Measurements from ENCODE around the gene KIF5C.

KIF5C gene

GRCh38 chr2:149020432-149020851, 145.4 kb downstream of the KIF5C start:
- no peak for DNase-seq

DNA sequence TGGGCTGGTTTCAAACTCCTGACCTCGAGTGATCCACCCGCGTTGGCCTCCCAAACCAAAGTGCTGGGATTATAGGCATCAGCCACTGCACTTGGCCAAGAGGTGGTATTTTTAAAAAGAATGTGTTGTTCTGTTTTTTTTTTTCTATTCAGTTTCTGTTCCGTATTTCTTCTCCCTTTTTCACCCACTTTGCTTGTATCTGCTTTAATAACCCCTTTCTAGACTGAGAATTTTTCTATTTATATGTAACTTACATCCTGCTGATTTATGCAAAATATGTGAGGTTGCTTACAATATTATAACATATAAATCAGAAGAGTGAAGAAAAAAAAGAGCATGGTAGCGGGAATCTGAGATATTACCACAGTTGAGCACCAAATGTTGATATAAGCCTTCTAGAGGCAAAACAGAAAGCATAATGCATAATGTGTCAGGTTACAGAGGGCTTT, 146.3 kb downstream of the KIF5C start:
- peak in 2 of 3 donors; percentile 40 for DNase-seq

DNA sequence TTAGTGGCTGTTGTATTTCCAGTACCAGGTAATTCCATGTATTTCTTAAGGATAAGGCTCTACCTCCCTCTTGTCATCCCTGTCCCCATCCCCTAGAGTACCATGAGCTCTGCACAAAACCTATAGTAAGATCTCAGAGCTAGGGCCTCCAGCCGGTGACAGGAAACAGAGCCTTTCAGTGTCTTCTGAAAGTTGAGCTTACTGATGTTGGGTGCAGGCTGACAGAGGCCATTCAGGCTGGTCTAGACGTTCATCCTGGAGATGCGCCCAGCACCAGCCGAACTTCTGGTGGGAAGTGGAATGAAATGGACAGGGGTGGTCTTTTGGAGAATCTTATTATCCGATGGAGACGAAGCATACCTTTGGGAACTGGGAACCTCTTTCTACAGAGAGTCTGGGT, 146.7 kb downstream of the KIF5C start:
- DNase-seq = no peak

DNA sequence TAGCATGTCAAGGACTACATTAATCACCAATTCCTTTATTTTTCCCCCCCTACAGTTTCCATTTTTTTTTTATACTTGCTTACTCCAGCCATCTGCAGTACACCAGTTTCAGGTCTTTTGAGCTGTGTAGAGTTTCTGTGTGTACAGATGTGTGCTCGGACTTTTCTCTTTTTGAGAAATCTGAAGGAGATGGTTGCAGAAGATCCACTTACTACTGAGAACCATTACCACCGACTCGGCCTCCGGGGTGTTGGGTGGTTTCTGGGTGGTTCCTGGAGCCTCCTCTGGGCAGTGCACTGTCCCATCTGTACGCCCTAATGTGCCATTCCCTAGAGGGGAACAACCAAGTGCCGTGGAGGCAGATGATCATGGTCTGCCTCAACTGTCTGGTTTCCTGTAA, 148.1 kb downstream of the KIF5C start:
- no peak for DNase-seq

DNA sequence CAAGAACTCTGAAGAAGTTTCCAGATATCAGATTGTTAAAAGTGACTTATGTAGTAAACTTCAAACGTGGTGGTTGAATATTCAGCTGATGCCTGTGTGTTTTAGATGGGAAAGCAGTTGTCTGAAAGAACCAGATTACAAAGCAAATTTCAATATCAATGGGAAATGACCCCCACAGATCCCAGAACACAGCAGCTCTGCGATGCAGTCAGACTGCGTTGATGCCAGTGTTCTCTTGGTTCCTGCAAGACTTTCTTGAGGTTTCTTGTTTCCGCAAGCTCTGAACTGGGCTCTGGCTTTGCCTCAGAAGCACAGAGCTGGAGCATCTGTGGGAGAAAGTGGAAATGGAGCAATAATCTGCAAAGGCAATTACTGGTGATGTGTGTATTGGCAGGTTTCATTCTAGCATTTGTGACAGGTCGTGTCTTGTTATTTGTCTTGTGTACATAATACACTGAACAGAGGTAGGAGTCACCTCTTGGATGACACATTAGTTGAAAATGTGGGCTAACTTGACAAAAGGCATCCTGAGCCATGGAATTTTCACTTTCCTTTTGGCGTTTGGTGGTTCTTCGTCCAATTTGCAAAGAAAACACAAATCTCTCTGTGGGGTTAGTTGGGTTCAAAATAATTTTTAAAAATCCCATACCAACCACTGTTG, 152.7 kb downstream of the KIF5C start:
- DNase-seq = no peak

DNA sequence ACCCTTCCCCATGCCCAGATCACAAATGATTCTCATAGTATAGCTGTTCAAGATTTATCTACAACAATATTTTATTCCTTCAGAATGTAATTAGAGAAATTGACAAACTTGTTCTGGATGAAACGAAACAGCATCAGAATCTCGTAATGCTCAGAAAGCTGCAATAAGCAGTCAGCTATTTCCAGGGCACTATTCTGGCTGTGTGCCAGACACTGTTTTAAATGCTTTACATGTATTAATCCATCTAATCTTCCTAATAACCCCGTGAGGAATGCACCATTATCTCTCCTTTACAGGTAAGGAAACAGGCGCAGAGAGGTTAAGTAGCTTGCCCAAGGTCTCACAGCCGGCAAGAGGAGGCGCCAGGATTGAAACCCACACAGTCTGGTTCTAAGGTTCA, 153.3 kb downstream of the KIF5C start:
- DNase-seq = no peak

DNA sequence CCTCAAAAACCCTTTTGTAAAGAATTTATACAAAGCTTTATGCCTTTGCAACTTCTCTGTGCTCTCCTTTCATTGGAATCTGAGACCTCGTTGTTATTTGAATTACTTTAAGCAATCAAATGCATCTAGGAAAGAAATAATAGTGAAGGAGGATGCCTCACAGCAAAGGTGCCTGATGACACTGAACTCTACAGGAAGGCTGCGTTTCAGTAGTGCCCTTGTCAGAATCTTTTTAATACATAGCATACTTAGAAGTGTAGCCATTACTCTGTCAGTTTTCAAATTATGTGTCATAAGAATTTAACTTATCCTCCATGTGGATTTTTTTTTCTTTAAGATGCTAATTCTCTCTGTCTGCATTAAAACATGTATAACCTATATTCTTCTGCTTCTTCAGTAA, 153.9 kb downstream of the KIF5C start:
- no peak for DNase-seq

DNA sequence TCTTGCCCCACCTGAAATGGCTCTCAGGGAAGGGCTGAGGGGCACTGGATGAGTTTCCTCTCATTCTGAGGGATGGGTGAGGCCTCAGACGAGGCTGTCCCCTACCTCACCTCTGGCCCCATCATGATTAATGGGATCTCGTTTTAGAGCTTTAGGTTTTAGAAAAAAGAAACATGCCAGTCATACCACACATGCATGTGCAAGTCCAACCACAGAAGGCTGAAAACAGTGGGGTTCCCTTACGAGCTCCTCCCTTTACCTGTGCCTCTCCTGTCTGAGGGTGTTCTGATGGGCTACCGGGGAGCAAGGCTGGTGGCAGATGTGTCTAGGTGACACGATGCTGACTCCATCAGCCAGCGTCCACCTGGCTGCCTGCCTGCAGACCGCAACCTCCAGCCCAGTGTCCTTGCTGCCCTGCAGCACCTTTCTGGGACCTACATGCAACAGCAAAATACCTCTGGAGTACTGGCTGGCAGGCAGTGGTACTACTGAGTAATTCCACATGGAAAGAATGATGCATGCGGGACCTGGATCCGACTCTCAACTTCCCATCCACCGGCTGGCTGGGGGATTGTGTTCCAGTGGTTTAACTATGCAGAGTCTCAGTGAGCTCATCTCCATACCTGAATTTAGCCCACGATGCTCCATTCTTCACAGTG, 154.4 kb downstream of the KIF5C start:
- DNase-seq = no peak

DNA sequence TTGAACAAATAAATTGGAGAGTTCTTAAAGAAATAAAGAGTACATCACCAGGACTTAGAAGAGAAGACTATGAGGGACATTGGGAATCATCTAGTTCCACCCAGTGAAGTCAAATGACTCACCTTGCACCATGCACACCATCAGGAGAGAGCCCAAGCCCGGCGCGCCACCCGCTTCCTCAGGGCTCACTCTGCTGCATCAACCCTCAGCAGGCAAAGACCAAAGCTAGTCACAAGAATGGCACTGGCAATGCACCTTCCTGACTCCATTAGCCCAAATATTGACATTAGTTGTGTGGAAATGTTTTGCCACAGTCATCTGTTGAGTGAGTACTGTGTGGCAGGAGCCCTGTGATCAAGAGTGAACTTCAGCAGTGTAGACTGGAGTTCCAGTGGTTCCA, 156.4 kb downstream of the KIF5C start:
- no peak for DNase-seq

GRCh38 chr2:149033716-149034115, 158.7 kb downstream of the KIF5C start:
- DNase-seq = no peak

DNA sequence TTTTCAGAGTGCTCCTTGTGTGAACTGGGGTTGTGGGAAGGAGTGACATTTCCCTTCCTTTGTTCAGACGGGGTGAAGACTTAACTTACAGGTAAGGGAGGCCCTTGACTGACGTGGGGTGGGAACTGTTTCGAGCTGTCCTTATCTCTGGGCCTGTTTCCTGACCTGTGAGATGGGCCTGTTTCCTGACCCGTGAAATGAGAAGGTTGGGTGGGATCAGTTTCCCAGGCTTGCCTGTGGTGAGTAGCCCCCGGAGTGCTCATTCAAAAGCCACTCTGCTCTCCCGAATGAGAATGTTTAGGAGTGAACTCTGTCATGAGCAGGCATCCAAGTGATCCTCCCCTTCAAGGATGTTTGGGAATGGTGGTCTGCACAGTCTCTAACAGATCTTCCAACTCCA, 159.4 kb downstream of the KIF5C start:
- no peak for DNase-seq

DNA sequence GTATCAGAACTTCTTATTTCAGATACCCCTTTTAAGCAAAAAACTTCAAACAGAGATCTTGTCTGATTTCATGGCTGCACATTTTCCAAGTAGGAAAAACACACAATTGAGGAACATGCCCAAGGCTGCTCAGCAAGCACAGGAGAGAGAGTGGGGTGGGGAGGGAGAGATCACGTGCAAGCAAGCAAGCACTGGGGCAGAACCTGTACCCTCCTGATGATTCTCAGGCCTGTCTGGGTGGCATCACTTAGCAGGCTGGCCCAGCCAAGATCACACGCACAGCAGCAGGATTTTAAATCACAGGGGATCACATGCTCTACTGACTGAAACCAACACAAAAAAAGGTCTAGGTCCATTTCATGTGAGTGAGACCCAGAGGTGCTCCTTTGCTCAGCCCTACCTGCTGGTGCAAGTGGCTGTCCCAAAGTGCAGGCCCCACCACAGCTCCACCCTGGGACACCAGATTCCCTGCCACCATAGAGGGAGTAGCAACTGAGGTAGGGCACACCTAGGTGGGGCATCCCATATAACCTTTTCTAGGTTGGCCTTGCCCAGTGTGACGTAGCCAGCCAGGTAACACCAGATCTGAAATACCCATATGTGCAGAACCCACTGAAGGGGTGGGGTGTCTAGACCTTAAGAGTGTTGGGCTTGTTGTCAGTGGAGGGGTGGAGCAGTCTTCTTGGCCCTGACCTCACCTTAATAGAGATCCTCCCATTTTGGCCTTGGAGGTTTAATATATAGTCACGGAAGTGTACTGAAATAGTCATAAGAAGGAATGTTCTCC, 161.7 kb downstream of the KIF5C start:
- DNase-seq = no peak

GRCh38 chr2:149037851-149038250, 162.8 kb downstream of the KIF5C start:
- no peak for DNase-seq

GRCh38 chr2:149038442-149039212, 163.6 kb downstream of the KIF5C start, which contains the start of gene LYPD6B:
Gene LYPD6B, plus strand, starts transcription at chr2:149038699. Its CDS starts 92,250 bp downstream, at chr2:149130949.
- peak in 1 of 3 donors; percentile 21 for DNase-seq

DNA sequence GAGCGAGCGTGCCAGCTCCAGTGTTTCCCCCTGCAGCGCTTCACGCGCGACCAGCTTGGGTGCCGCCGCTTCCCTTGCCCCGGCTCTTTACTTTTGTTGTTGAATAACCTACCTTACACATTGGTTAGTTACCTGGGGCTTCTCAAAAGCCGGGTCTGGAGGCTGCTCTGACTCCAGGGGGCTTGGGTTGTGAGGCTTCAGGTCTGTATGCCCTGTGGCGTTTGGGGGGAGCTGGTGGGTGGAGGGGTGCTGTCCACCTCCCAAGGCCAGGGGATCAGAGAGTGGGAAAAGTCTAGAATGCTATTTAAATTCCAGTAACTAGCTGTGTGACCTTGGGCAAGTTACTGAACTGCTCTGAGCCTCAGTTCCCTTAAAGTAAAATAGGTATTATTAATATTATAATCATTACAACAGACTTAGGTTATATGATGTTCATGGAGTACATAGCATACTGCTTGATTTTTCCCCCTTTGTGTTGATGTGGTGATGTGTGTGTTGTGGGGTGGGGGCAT, 164.2 kb downstream of the KIF5C start:
- no peak for DNase-seq

- DNase-seq = peak; percentile 66 to 84 (median 68)
Measured at GRCh38 chr2:149040451-149040850, 165.4 kb downstream of the KIF5C start.

GRCh38 chr2:149041482-149041881, 166.5 kb downstream of the KIF5C start:
- DNase-seq = no peak

DNA sequence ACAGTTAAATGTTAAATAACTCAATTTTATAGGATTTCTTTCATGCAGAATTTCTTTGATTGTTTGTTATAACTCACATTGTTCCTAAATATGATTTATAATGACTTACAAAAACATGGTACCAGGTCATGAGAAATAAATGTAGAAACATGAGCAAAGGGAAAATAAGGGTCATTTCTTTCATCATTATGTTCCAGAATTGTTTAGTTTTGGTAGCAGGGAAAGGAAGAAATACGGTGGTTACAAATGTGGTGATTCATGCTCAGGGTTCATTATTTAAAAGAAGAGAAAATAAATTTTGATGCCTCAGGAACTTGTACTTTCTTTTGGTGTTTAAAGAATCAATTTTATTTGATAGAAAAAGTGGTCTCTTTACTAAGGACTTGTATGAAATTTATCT, 167.9 kb downstream of the KIF5C start:
- no peak for DNase-seq

DNA sequence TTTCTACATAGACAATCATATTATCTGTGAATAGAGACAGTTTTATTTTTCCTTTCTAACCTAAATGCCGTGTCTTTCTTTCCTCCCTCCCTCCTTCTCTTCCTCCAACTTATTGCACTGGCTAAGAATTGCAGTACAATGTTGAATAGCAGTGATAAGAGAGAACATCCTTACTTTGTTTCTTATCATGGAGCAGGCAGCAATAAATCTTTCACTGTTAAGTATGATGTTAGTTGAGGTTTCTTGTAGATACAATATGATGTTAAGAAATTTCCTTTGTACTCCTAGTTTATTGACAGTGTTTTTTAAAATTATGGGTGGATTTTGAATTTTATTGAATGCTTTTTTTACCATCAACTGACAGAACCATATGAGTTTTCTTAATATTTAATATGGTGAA, 169.5 kb downstream of the KIF5C start:
- no peak for DNase-seq

DNA sequence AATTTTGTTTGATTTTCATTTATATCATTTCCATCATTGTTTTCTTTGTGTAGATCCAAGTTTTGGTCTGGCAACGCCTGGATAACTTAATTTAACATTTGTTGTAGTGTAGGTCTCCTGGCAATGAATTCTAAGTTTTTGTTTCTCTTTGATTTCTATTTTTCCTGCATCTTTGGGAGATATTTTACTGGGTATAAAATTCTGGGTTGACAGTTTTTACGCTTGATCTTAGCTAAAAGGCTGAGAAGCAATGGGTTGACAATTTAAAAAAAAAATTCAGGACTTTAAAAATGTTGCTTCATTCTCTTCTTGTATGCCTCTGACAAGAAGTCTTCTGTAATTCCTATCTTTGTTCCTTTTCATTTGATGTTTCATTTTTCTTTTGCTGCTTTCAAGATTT, 172.1 kb downstream of the KIF5C start:
- DNase-seq = no peak

GRCh38 chr2:149049142-149049541, 174.1 kb downstream of the KIF5C start:
- DNase-seq = no peak

GRCh38 chr2:149050188-149050587, 175.2 kb downstream of the KIF5C start:
- no peak for DNase-seq

DNA sequence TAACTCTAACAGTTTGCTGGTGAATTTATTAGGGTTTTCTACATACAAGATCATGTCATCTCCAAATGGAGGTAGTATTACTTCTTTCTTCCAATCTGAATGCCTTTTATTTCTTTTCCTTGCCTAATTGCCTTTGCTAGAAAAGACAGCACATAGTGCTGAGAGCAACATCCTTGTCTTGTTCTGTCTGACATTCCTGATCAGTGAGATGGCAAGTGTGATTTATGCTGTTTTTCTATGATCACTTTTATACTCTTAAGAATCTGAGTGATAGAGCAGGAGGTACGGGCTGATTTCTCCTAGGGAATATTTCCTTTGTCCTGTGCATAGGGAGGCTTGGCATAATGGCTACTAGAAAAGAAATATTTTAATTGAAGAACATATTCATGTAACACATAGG, 180.7 kb downstream of the KIF5C start:
- no peak for DNase-seq
